HEK293 (cell line): ENCODE results near the gene OR2Z1.

Source experiments
- CTCF ChIA-PET: fragments of 350-600 bp; formaldehyde crosslinking; extraction: SDS; loops from one replicate; lab custom pipeline; 2021; ENCODE audit warnings: antibody characterized with exemption; lab: Yijun Ruan, JAX
- POLR2A ChIA-PET: fragments of 300-600 bp; formaldehyde crosslinking; extraction: SDS; loops from one replicate; lab custom pipeline; 2020; ENCODE audit warnings: antibody characterized with exemption, inconsistent platforms; lab: Yijun Ruan, JAX
- H3K27ac ChIP-seq: fragments of 200-500 bp; sonication (Bioruptor generic); 2 replicates; pipeline ENCODE4 v1.5.1; 2014; ENCODE audit warnings: low read depth, low read length, control low read depth, inconsistent platforms; ENCODE audit errors: extremely low read depth
- H3K36me3 ChIP-seq, 2 experiments: fragments of 200-500 bp in 1 of 2; sonication (Bioruptor generic) in 1 of 2; 1 replicate in 1 of 2; 2 replicates in 1 of 2; pipeline ENCODE4 v1.5.1; 2014 to 2017; ENCODE audit warnings: inconsistent platforms in 2 of 2, low read length in 2 of 2; ENCODE audit not compliant: control insufficient read depth in 2 of 2, insufficient read depth in 1 of 2
- H3K4me1 ChIP-seq: fragments of 200-500 bp; sonication (Bioruptor generic); 2 replicates; pipeline ENCODE4 v1.5.1; 2014; ENCODE audit warnings: mild to moderate bottlenecking, low read length, inconsistent platforms; ENCODE audit not compliant: control insufficient read depth, insufficient read depth
- H3K4me3 ChIP-seq: 2 replicates; pipeline ENCODE4 v1.5.1; 2011; ENCODE audit warnings: low read depth, mild to moderate bottlenecking, control low read depth, low read length, moderate library complexity
- H3K9me3 ChIP-seq: fragments of 200-500 bp; sonication (Bioruptor generic); 2 replicates; pipeline ENCODE4 v1.5.1; 2014; ENCODE audit warnings: low read depth, low read length, inconsistent platforms; ENCODE audit not compliant: control insufficient read depth, insufficient read depth
- GFI1B ChIP-seq: fragments of 450-650 bp; formaldehyde crosslinking; IDR thresholded peaks from 2 replicates; pipeline ENCODE4 v1.5.1; 2016; ENCODE audit warnings: missing biosample characterization, missing genetic modification characterization
- GLI2 ChIP-seq: fragments of 450-650 bp; formaldehyde crosslinking; IDR thresholded peaks from 2 replicates; pipeline ENCODE4; 2017; ENCODE audit warnings: missing biosample characterization, missing genetic modification characterization, low read depth, borderline replicate concordance
- HIC1 ChIP-seq: fragments of 450-650 bp; formaldehyde crosslinking; IDR thresholded peaks from 2 replicates; pipeline ENCODE4 v1.5.1; 2016; ENCODE audit warnings: missing biosample characterization, missing genetic modification characterization
- PRDM4 ChIP-seq: fragments of 450-650 bp; formaldehyde crosslinking; IDR thresholded peaks from 2 replicates; pipeline ENCODE4 v1.5.1; 2017; ENCODE audit warnings: missing biosample characterization, missing genetic modification characterization
- RBAK ChIP-seq: fragments of 450-650 bp; formaldehyde crosslinking; IDR thresholded peaks from 2 replicates; pipeline ENCODE4 v1.5.1; 2016; ENCODE audit warnings: missing biosample characterization, missing genetic modification characterization
- ZFHX2 ChIP-seq: fragments of 450-650 bp; formaldehyde crosslinking; conservative IDR thresholded peaks from 2 replicates; pipeline ENCODE4 v1.5.1; 2016; ENCODE audit warnings: missing biosample characterization, missing genetic modification characterization
- ZFP37 ChIP-seq: fragments of 450-650 bp; formaldehyde crosslinking; IDR thresholded peaks from 2 replicates; pipeline ENCODE4 v1.5.1; 2016; ENCODE audit warnings: missing biosample characterization, missing genetic modification characterization
- ZNF112 ChIP-seq: fragments of 450-650 bp; formaldehyde crosslinking; IDR thresholded peaks from 2 replicates; pipeline ENCODE4 v1.5.0; 2017; ENCODE audit warnings: missing biosample characterization, missing genetic modification characterization
- ZNF121 ChIP-seq: fragments of 450-650 bp; formaldehyde crosslinking; IDR thresholded peaks from 2 replicates; pipeline ENCODE4 v1.5.1; 2016; ENCODE audit warnings: missing biosample characterization, missing genetic modification characterization
- ZNF140 ChIP-seq: fragments of 450-650 bp; formaldehyde crosslinking; IDR thresholded peaks from 2 replicates; pipeline ENCODE4 v1.5.1; 2016; ENCODE audit warnings: missing biosample characterization, missing genetic modification characterization
- ZNF175 ChIP-seq: fragments of 450-650 bp; formaldehyde crosslinking; IDR thresholded peaks from 2 replicates; pipeline ENCODE4 v1.5.1; 2016; ENCODE audit warnings: missing biosample characterization, missing genetic modification characterization
- ZNF221 ChIP-seq: fragments of 450-650 bp; formaldehyde crosslinking; IDR thresholded peaks from 2 replicates; pipeline ENCODE4 v1.5.1; 2017; ENCODE audit warnings: missing biosample characterization, missing genetic modification characterization, borderline replicate concordance
- ZNF274 ChIP-seq, 2 experiments: fragments of 200-500 bp in 1 of 2; fragments of 450-650 bp in 1 of 2; sonication (Bioruptor generic) in 1 of 2; formaldehyde crosslinking in 1 of 2; IDR thresholded peaks; 2 replicates each; pipeline versions ENCODE4 v1.5.1 to v1.6.1; 2014 to 2016; ENCODE audit warnings: borderline replicate concordance in 1 of 2, inconsistent platforms in 1 of 2, low read length in 1 of 2, missing biosample characterization in 1 of 2, missing genetic modification characterization in 1 of 2
- ZNF324 ChIP-seq: fragments of 450-650 bp; formaldehyde crosslinking; IDR thresholded peaks from 2 replicates; pipeline ENCODE4 v1.5.1; 2016; ENCODE audit warnings: missing biosample characterization, missing genetic modification characterization
- ZNF37A ChIP-seq: fragments of 450-650 bp; IDR thresholded peaks from 2 replicates; pipeline ENCODE4 v1.5.1; 2018; ENCODE audit warnings: missing biosample characterization, missing genetic modification characterization
- ZNF423 ChIP-seq: fragments of 450-650 bp; formaldehyde crosslinking; IDR thresholded peaks from 2 replicates; pipeline ENCODE4 v1.5.1; 2016; ENCODE audit warnings: missing biosample characterization, missing genetic modification characterization
- ZNF426 ChIP-seq: fragments of 450-650 bp; formaldehyde crosslinking; IDR thresholded peaks from 2 replicates; pipeline ENCODE4 v1.5.1; 2017; ENCODE audit warnings: missing biosample characterization, missing genetic modification characterization, mild to moderate bottlenecking, inconsistent platforms, moderate library complexity
- ZNF571 ChIP-seq: fragments of 450-650 bp; formaldehyde crosslinking; IDR thresholded peaks from 2 replicates; pipeline ENCODE4 v1.5.0; 2017; ENCODE audit warnings: missing biosample characterization, missing genetic modification characterization
- ZNF621 ChIP-seq: fragments of 450-650 bp; formaldehyde crosslinking; IDR thresholded peaks from 2 replicates; pipeline ENCODE4 v1.5.1; 2017; ENCODE audit warnings: missing biosample characterization, missing genetic modification characterization
- ZNF626 ChIP-seq: fragments of 450-650 bp; sonication (Bioruptor Pico); formaldehyde crosslinking; IDR thresholded peaks from 2 replicates; pipeline ENCODE4 v1.5.1; 2018; ENCODE audit warnings: missing biosample characterization, missing genetic modification characterization, inconsistent platforms
- ZSCAN23 ChIP-seq: fragments of 450-650 bp; formaldehyde crosslinking; IDR thresholded peaks from 2 replicates; pipeline ENCODE4 v1.5.1; 2016; ENCODE audit warnings: missing biosample characterization, missing genetic modification characterization
- ZSCAN30 ChIP-seq: fragments of 450-650 bp; IDR thresholded peaks from 2 replicates; pipeline ENCODE4 v1.5.1; 2018; ENCODE audit warnings: missing biosample characterization, mild to moderate bottlenecking, missing genetic modification characterization, moderate library complexity
- TF ChIP-seq, protein P1 (sequence below): fragments of 450-650 bp; formaldehyde crosslinking; IDR thresholded peaks from 2 replicates; pipeline ENCODE4 v1.5.1; 2016; ENCODE audit warnings: missing biosample characterization, missing genetic modification characterization

The OR2Z1 gene

GRCh38 chr19:8699908-8700307, 21.5 kb upstream of the OR2Z1 start:
- TF ChIP-seq ZFHX2 (tag by site-specific recombination) (no peak), ZSCAN30 (tag by site-specific recombination) (no peak), ZNF140 (tag by site-specific recombination) (no peak), ZFP37 (no peak), GFI1B (no peak), ZNF274 (IDR thresholded peaks at IDR 0.05; ENCODE audit: low read length) (no peak), ZNF274 (tag by site-specific recombination; IDR thresholded peaks at IDR 0.05; ENCODE audit: borderline replicate concordance) (no peak), ZSCAN23 (tag by site-specific recombination) (no peak), ZNF426 (tag by site-specific recombination) (no peak), GLI2 (no peak)
- TF ChIP-seq, protein P1, sequence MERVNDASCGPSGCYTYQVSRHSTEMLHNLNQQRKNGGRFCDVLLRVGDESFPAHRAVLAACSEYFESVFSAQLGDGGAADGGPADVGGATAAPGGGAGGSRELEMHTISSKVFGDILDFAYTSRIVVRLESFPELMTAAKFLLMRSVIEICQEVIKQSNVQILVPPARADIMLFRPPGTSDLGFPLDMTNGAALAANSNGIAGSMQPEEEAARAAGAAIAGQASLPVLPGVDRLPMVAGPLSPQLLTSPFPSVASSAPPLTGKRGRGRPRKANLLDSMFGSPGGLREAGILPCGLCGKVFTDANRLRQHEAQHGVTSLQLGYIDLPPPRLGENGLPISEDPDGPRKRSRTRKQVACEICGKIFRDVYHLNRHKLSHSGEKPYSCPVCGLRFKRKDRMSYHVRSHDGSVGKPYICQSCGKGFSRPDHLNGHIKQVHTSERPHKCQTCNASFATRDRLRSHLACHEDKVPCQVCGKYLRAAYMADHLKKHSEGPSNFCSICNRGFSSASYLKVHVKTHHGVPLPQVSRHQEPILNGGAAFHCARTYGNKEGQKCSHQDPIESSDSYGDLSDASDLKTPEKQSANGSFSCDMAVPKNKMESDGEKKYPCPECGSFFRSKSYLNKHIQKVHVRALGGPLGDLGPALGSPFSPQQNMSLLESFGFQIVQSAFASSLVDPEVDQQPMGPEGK (tag by site-specific recombination): no peak
- POLR2A ChIA-PET: no interaction called here

GRCh38 chr19:8700956-8701355, 20.5 kb upstream of the OR2Z1 start:
- H3K9me3 ChIP-seq: no peaks in the 10 kb centered on the region
- no peak overlapping the region for H3K27ac ChIP-seq
- H3K4me1 ChIP-seq: no peaks in the 10 kb centered on the region
- H3K36me3 ChIP-seq: no peaks in the 10 kb centered on the region
- H3K4me3 ChIP-seq: no peak overlapping the region
- CTCF ChIA-PET: interaction anchor here (0.8 kb wide), 1 partner anchor 10 kb away, joined by 3 read pairs; no protein-coding TSS in a partner anchor
- TF ChIP-seq HIC1 (tag by site-specific recombination): no peak
- no peak for TF ChIP-seq ZNF221 (tag by site-specific recombination)
- no peak for TF ChIP-seq ZNF112 (tag by site-specific recombination)
- no peak for TF ChIP-seq ZNF423 (tag by site-specific recombination)
- no peak for TF ChIP-seq PRDM4
- no peak for TF ChIP-seq ZNF621 (tag by site-specific recombination)
- TF ChIP-seq ZNF626: no peak
- TF ChIP-seq ZNF175 (tag by site-specific recombination): no peak
- TF ChIP-seq RBAK (tag by site-specific recombination): no peak
- TF ChIP-seq ZSCAN23 (tag by site-specific recombination): no peak
- TF ChIP-seq ZNF37A (tag by site-specific recombination): no peak
- no peak for TF ChIP-seq ZNF121 (tag by site-specific recombination)
- TF ChIP-seq ZNF324: no peak
- TF ChIP-seq ZNF571 (tag by site-specific recombination): no peak
- TF ChIP-seq, all 188 proteins: peak for 0
- POLR2A ChIA-PET: no interaction called here

More at GRCh38 chr19:8699908-8700307, 21.5 kb upstream of the OR2Z1 start:
- no peak overlapping the region for H3K27ac ChIP-seq
- H3K4me1 ChIP-seq: no peaks in the 10 kb centered on the region
- no peaks in the 10 kb centered on the region for H3K9me3 ChIP-seq
- CTCF ChIA-PET: no interaction called here
- H3K4me3 ChIP-seq: no peak overlapping the region
- H3K36me3 ChIP-seq: no peaks in the 10 kb centered on the region
